ENCODE measurements around the gene PATE3. TPM values are rescaled to one million over a fixed set of nuclear protein-coding genes. Genes with fewer than 3 reads are reported as not detected.

PATE3 gene
- total and polyA plus RNA-seq, 2 of the 13 experiments (the other 11 are each of a cell fraction or from before 2014, with no cell fraction given), result not detected

GRCh38 chr11:125787827-125788226 lies at the start of gene PATE3 (continued):
- TF ChIP-seq HNRNPL (IDR thresholded peaks at IDR 0.05; ENCODE audit: low read depth, low read length) (no peak), ZNF44 (CRISPR knock-in tag; IDR thresholded peaks at IDR 0.05) (no peak), FOXK2 (IDR thresholded peaks at IDR 0.05) (no peak), ZNF841 (CRISPR knock-in tag; IDR thresholded peaks at IDR 0.05; ENCODE audit: borderline replicate concordance) (no peak), GABPA (IDR thresholded peaks at IDR 0.05; ENCODE audit: low read depth, low read length) (no peak), GABPA (CRISPR knock-in tag; IDR thresholded peaks at IDR 0.05; ENCODE audit: low read depth) (no peak), ZNF484 (CRISPR knock-in tag; IDR thresholded peaks at IDR 0.05; ENCODE audit: borderline replicate concordance, low read depth) (no peak)

DNA sequence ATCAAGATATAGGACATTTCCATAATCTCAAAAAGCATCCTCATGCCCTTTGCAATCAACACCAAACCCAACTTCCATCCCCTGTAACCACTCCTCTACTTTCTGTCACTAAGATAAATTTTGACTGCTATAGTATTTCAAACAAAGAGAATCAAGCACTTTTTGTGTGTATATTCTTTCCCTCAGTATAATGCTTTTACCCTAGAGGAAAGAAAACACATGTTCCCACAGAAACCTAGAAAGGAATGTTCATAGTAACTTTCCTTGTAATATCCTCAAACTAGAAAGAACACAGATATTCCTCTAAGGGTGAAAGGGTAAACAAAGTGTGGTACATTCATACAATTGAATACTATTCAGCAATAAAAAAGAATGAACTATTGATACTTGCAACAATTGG lies 47.3 kb upstream of the PATE3 start:
- no peaks in the 10 kb centered on the region for H3K36me3 ChIP-seq (replicated peaks in 1 of 2; ENCODE audit: control insufficient read depth in 1 of 2, insufficient read depth in 2 of 2, low read length in 2 of 2)
- TF ChIP-seq CEBPB (IDR thresholded peaks at IDR 0.05; ENCODE audit: borderline replicate concordance, low read depth, low read length) (no peak), NCOA5 (CRISPR knock-in tag; IDR thresholded peaks at IDR 0.05) (no peak), KLF6 (CRISPR knock-in tag; IDR thresholded peaks at IDR 0.05) (no peak), FOXK2 (IDR thresholded peaks at IDR 0.05) (no peak), ZBTB7A (CRISPR knock-in tag; IDR thresholded peaks at IDR 0.05) (no peak), ZNF205 (CRISPR knock-in tag; IDR thresholded peaks at IDR 0.05) (no peak)
- ChIA-PET POLR2A (no interaction called here), CTCF (ENCODE audit: low intra/inter-chr PET ratio, low total read pairs) (no interaction called here)
- no peak overlapping the region for H3K9ac ChIP-seq (ENCODE audit: insufficient read depth, low read depth, low read length)
- H3K27ac ChIP-seq (ENCODE audit: extremely low read length, insufficient read depth, low read length), result no peak overlapping the region
- no peaks in the 10 kb centered on the region for H3K79me2 ChIP-seq (ENCODE audit: insufficient read depth, low read length)
- FAIRE-seq (no peak), DNase-seq (ENCODE audit: low spot score) (no peak), ATAC-seq (no peak)
- no peaks in the 10 kb centered on the region for H4K20me1 ChIP-seq (ENCODE audit: insufficient read depth, low read length)
- BruUV-seq (replicated peaks), result no TSS peak
- no peak overlapping the region for H2AFZ ChIP-seq (ENCODE audit: low read length)
- in situ Hi-C loops (cut with HindIII; ENCODE audit: extremely low pct_ligation_motif_present, low pct_unique_long_range_greater_than_20kb), result no loop called here
- no peaks in the 10 kb centered on the region for H3K4me1 ChIP-seq (ENCODE audit: insufficient read depth, low read length)
- H3K4me3 ChIP-seq (replicated peaks in 1 of 3; ENCODE audit: insufficient read depth in 1 of 3, low read depth in 2 of 3, low read length in 3 of 3), result no peak overlapping the region
- intact Hi-C loops (cut with micrococcal nuclease; ENCODE audit: unreplicated experiment), result no loop called here
- no peak overlapping the region for H3K4me2 ChIP-seq (ENCODE audit: low read depth, low read length)
- no peaks in the 10 kb centered on the region for H3K27me3 ChIP-seq (ENCODE audit: control insufficient read depth in 1 of 2, insufficient read depth in 2 of 2, low read length in 2 of 2)
- no peaks in the 10 kb centered on the region for H3K9me3 ChIP-seq (ENCODE audit: low read length)
